Mesenchymal stem cell (in vitro differentiated cells and primary cell): ENCODE data around the gene KBTBD6.
A peak's percentile ranks its signal among the peaks of the same experiment; 100 is the strongest.

Source experiments
- DNase-seq: peaks from one replicate; pipeline ENCODE4 v3.0.0-alpha.2; 2013
- H2AFZ ChIP-seq: one replicate; pipeline ENCODE4 v1.6.1; 2013; ENCODE audit warnings: low read depth, mild to moderate bottlenecking, control low read depth, inconsistent platforms, low read length, moderate library complexity
- H2AK5ac ChIP-seq: 2 replicates; pipeline ENCODE4 v1.6.1; 2013; ENCODE audit warnings: low read length, moderate library complexity, mild to moderate bottlenecking, inconsistent platforms; ENCODE audit not compliant: severe bottlenecking
- H2BK120ac ChIP-seq: one replicate; pipeline ENCODE4 v1.6.1; 2013; ENCODE audit warnings: low read depth, mild to moderate bottlenecking, inconsistent platforms, low read length, moderate library complexity
- H2BK12ac ChIP-seq, 2 experiments: one replicate each; pipeline ENCODE4 v1.6.1; 2013; ENCODE audit warnings: inconsistent platforms in 2 of 2, low read length in 2 of 2, mild to moderate bottlenecking in 2 of 2, moderate library complexity in 2 of 2, control low read depth in 1 of 2
- H2BK15ac ChIP-seq: one replicate; pipeline ENCODE4 v1.6.1; 2013; ENCODE audit warnings: mild to moderate bottlenecking, low read depth, inconsistent platforms; ENCODE audit not compliant: poor library complexity, severe bottlenecking
- H2BK5ac ChIP-seq: 2 replicates; pipeline ENCODE4 v1.6.1; 2013; ENCODE audit warnings: low read depth, mild to moderate bottlenecking, low read length, control low read depth, inconsistent platforms; ENCODE audit not compliant: poor library complexity, severe bottlenecking
- H3K14ac ChIP-seq, 2 experiments: one replicate each; pipeline ENCODE4 v1.6.1; 2013; ENCODE audit warnings: inconsistent platforms in 2 of 2, low read length in 2 of 2, control low read depth in 1 of 2, mild to moderate bottlenecking in 1 of 2, moderate library complexity in 1 of 2
- H3K18ac ChIP-seq, 2 experiments: one replicate each; pipeline ENCODE4 v1.6.1; 2013; ENCODE audit warnings: inconsistent platforms in 2 of 2, low read length in 2 of 2, control low read depth in 1 of 2, low read depth in 1 of 2, mild to moderate bottlenecking in 1 of 2
- H3K23ac ChIP-seq, 2 experiments: one replicate each; pipeline ENCODE4 v1.6.1; 2013; ENCODE audit warnings: inconsistent platforms in 2 of 2, low read length in 2 of 2, mild to moderate bottlenecking in 2 of 2, moderate library complexity in 2 of 2, control low read depth in 1 of 2
- H3K27ac ChIP-seq: 2 replicates; pipeline ENCODE4 v1.5.1; 2013; ENCODE audit warnings: mild to moderate bottlenecking, moderate library complexity, low read length, control low read depth, inconsistent platforms; ENCODE audit not compliant: poor library complexity, severe bottlenecking
- H3K27me3 ChIP-seq, 2 experiments: 2 replicates each; pipeline versions ENCODE4 v1.6.1 to v1.7.0; 2013; ENCODE audit warnings: low read length in 2 of 2, mild to moderate bottlenecking in 2 of 2, moderate library complexity in 2 of 2, control low read depth in 1 of 2, inconsistent platforms in 1 of 2; ENCODE audit not compliant: control insufficient read depth in 1 of 2, insufficient read depth in 1 of 2
- H3K36me3 ChIP-seq, 2 experiments: 2 replicates each; pipeline versions ENCODE4 v1.6.1 to v1.7.0; 2013; ENCODE audit warnings: low read length in 2 of 2, control low read depth in 1 of 2, inconsistent platforms in 1 of 2, low read depth in 1 of 2, mild to moderate bottlenecking in 1 of 2; ENCODE audit not compliant: insufficient read depth in 2 of 2, control insufficient read depth in 1 of 2
- H3K4ac ChIP-seq, 2 experiments: one replicate each; pipeline ENCODE4 v1.6.1; 2013; ENCODE audit warnings: inconsistent platforms in 2 of 2, low read length in 2 of 2, mild to moderate bottlenecking in 2 of 2, moderate library complexity in 2 of 2, control low read depth in 1 of 2, low read depth in 1 of 2
- H3K4me1 ChIP-seq: 2 replicates; pipeline ENCODE4 v1.6.1; 2013; ENCODE audit warnings: low read depth, low read length, control low read depth; ENCODE audit not compliant: control insufficient read depth, insufficient read depth
- H3K4me2 ChIP-seq: 2 replicates; pipeline ENCODE4 v1.6.1; 2013; ENCODE audit warnings: low read length, mild to moderate bottlenecking, inconsistent platforms; ENCODE audit not compliant: poor library complexity, severe bottlenecking
- H3K4me3 ChIP-seq, 2 experiments: 2 replicates each; pipeline versions ENCODE4 v1.5.1 to v1.7.0; 2013; ENCODE audit warnings: low read length in 2 of 2, mild to moderate bottlenecking in 2 of 2, control low read depth in 1 of 2, low read depth in 1 of 2; ENCODE audit not compliant: insufficient read depth in 1 of 2
- H3K79me1 ChIP-seq: replicated peaks from 2 replicates; pipeline ENCODE4 v1.6.1; 2013; ENCODE audit warnings: mild to moderate bottlenecking, control low read depth, low read length, inconsistent platforms; ENCODE audit not compliant: poor library complexity, severe bottlenecking
- H3K9ac ChIP-seq: 2 replicates; pipeline ENCODE4 v1.7.0; 2013; ENCODE audit warnings: mild to moderate bottlenecking, low read length, moderate library complexity
- H3K9me3 ChIP-seq: 2 replicates; pipeline ENCODE4 v1.7.0; 2013; ENCODE audit warnings: mild to moderate bottlenecking, low read length; ENCODE audit not compliant: control insufficient read depth
- H4K8ac ChIP-seq: one replicate; pipeline ENCODE4 v1.6.1; 2013; ENCODE audit warnings: inconsistent platforms, mild to moderate bottlenecking, low read length, moderate library complexity
- H4K91ac ChIP-seq: one replicate; pipeline ENCODE4 v1.6.1; 2013; ENCODE audit warnings: mild to moderate bottlenecking, low read length, inconsistent platforms
- WGBS: methylation state at CpG from one replicate; pipeline ENCODE4 v1.1.7; 2013; ENCODE audit warnings: mixed read lengths; 5-methylcytosine and 5-hydroxymethylcytosine counted together

KBTBD6 gene

GRCh38 chr13:41139296-41139966 is 6.8 kb upstream of the KBTBD6 start:
- Histone ChIP-seq H2AFZ (no peak overlapping the region), H3K9me3 (no peaks in the 10 kb centered on the region), H3K4me3 (no peak overlapping the region), H3K23ac (no peak overlapping the region), H2AK5ac (no peak overlapping the region), H3K14ac (no peak overlapping the region), H2BK12ac (no peak overlapping the region), H4K8ac (no peak overlapping the region), H4K91ac (no peak overlapping the region), H3K36me3 (no peaks in the 10 kb centered on the region), H2BK15ac (no peak overlapping the region), H2BK5ac (no peak overlapping the region), H3K79me1 (no peaks in the 10 kb centered on the region), H3K9ac (peak overlapping the region; percentile 1), H3K27me3 (no peaks in the 10 kb centered on the region), H3K18ac (no peak overlapping the region), H3K27ac (peak overlapping the region; percentile 62), H3K4me1 (peaks cover 8% of the 10 kb centered on the region), H3K4me2 (no peak overlapping the region), H2BK120ac (no peak overlapping the region), H3K4ac (no peak overlapping the region)
- DNase-seq, result no peak
- no CpG with 5 or more reads among the region's 3 CpGs for WGBS

GRCh38 chr13:41137951-41138350 is 5.3 kb upstream of the KBTBD6 start:
- H4K8ac ChIP-seq, result no peak overlapping the region
- no peak overlapping the region for H2BK120ac ChIP-seq
- H3K36me3 ChIP-seq, result no peaks in the 10 kb centered on the region
- no peak overlapping the region for H2AK5ac ChIP-seq
- no peak overlapping the region for H4K91ac ChIP-seq
- no peak overlapping the region for H3K4ac ChIP-seq
- H3K4me2 ChIP-seq, result no peak overlapping the region
- H3K9ac ChIP-seq, result no peak overlapping the region
- H3K79me1 ChIP-seq, result peaks cover 3% of the 10 kb centered on the region
- no peak overlapping the region for H2BK5ac ChIP-seq
- no peak overlapping the region for H3K4me3 ChIP-seq
- peak overlapping the region; percentile 65 for H3K27ac ChIP-seq
- no CpG with 5 or more reads among the region's 2 CpGs for WGBS
- H3K14ac ChIP-seq, result no peak overlapping the region
- no peak overlapping the region for H2BK12ac ChIP-seq
- H2AFZ ChIP-seq, result no peak overlapping the region
- peaks cover 8% of the 10 kb centered on the region for H3K4me1 ChIP-seq
- no peaks in the 10 kb centered on the region for H3K27me3 ChIP-seq
- peak; percentile 52 for DNase-seq
- no peaks in the 10 kb centered on the region for H3K9me3 ChIP-seq
- no peak overlapping the region for H3K18ac ChIP-seq
- no peak overlapping the region for H3K23ac ChIP-seq
- H2BK15ac ChIP-seq, result no peak overlapping the region

GRCh38 chr13:41137241-41137640 is 4.6 kb upstream of the KBTBD6 start:
- Histone ChIP-seq H3K14ac (no peak overlapping the region), H3K4me1 (peaks cover 9% of the 10 kb centered on the region), H2AFZ (no peak overlapping the region), H3K18ac (no peak overlapping the region), H3K4me3 (no peak overlapping the region), H3K27ac (peak overlapping the region; percentile 40), H3K9ac (no peak overlapping the region), H2BK120ac (no peak overlapping the region), H3K79me1 (peaks cover 3% of the 10 kb centered on the region), H2BK12ac (no peak overlapping the region), H3K23ac (no peak overlapping the region), H3K9me3 (no peaks in the 10 kb centered on the region), H2BK5ac (no peak overlapping the region), H3K27me3 (no peaks in the 10 kb centered on the region), H4K8ac (no peak overlapping the region), H3K36me3 (no peaks in the 10 kb centered on the region), H2BK15ac (no peak overlapping the region), H3K4ac (no peak overlapping the region), H2AK5ac (peak overlapping the region; percentile 39), H4K91ac (no peak overlapping the region), H3K4me2 (no peak overlapping the region)
- no peak for DNase-seq
- 59% methylated on average over 3 of the region's 3 CpGs for WGBS

GRCh38 chr13:41136396-41137031 is 3.9 kb upstream of the KBTBD6 start:
- 98% methylated on average over 8 of the region's 9 CpGs for WGBS
- Histone ChIP-seq H2BK120ac (no peak overlapping the region), H3K79me1 (peaks cover 4% of the 10 kb centered on the region), H3K9me3 (no peaks in the 10 kb centered on the region), H3K4ac (no peak overlapping the region), H3K4me2 (no peak overlapping the region), H3K36me3 (no peaks in the 10 kb centered on the region), H2AFZ (no peak overlapping the region), H2BK5ac (no peak overlapping the region), H3K18ac (no peak overlapping the region), H4K91ac (no peak overlapping the region), H4K8ac (no peak overlapping the region), H2AK5ac (no peak overlapping the region), H3K14ac (no peak overlapping the region), H3K27ac (no peak overlapping the region), H2BK12ac (no peak overlapping the region), H3K23ac (no peak overlapping the region), H3K4me3 (no peak overlapping the region), H3K4me1 (peaks cover 16% of the 10 kb centered on the region), H3K27me3 (no peaks in the 10 kb centered on the region), H2BK15ac (no peak overlapping the region), H3K9ac (no peak overlapping the region)
- no peak for DNase-seq
